ENCODE results near the gene EXOC4.

- TF ChIP-seq EZH2 (IDR thresholded peaks at IDR 0.05; ENCODE audit: low read length, missing control alignments) (no peak), CTCF (conservative IDR thresholded peaks at IDR 0.05 in 1 of 2, IDR thresholded peaks at IDR 0.05 in 1 of 2; ENCODE audit: low read depth in 1 of 2, low read length in 2 of 2) (no peak)
Measured at GRCh38 chr7:134068670-134069069, 815.8 kb downstream of the EXOC4 start.

Data from fibroblast of lung (primary cell).